Inflammatory macrophage treated with lipopolysaccharide for 4 hours (primary cell): ENCODE data around the gene VPS25.
"Not testable (repeated sequence)": the region's sequence is repeated elsewhere in the genome, so short reads cannot be mapped to it uniquely, and the experiment has no call there.

Experiments used
- DNase-seq: peaks from one replicate; pipeline ENCODE4 v3.0.0-alpha.2; 2020

The VPS25 gene

GRCh38 chr17:42769964-42770363 lies 3.3 kb upstream of the VPS25 start:
- DNase-seq: not testable (repeated sequence)

GRCh38 chr17:42772945-42773289 lies 332 bp upstream of the VPS25 start:
- no peak for DNase-seq

GRCh38 chr17:42774066-42774745 lies 957 bp downstream of the VPS25 start:
- DNase-seq: peak; percentile 46

GRCh38 chr17:42775534-42776098 lies 2.4 kb downstream of the VPS25 start:
- peak; percentile 90 for DNase-seq

GRCh38 chr17:42778570-42778969 lies 5.3 kb downstream of the VPS25 start:
- no peak for DNase-seq

- no peak for DNase-seq
These were observed 6.2 kb downstream of the VPS25 start for GRCh38 chr17:42779304-42779935.

- DNase-seq: no peak
These were observed 6.9 kb downstream of the VPS25 start, which contains the start of gene WNK4 for GRCh38 chr17:42779936-42780850. WNK4 (plus strand) TSS chr17:42780610; CDS start chr17:42780699, 89 bp downstream.

- no peak for DNase-seq
These were observed 7.8 kb downstream of the VPS25 start for GRCh38 chr17:42780851-42781638.

- DNase-seq: no peak
These were observed 8.5 kb downstream of the VPS25 start for GRCh38 chr17:42781639-42782165.

GRCh38 chr17:42782166-42783061 lies 9.2 kb downstream of the VPS25 start:
- DNase-seq: no peak

- DNase-seq: no peak
These were observed 10.0 kb downstream of the VPS25 start for GRCh38 chr17:42783062-42783790.

GRCh38 chr17:42783791-42784138 lies 10.5 kb downstream of the VPS25 start:
- DNase-seq: no peak

GRCh38 chr17:42784409-42784808 lies 11.2 kb downstream of the VPS25 start:
- DNase-seq: peak; percentile 23

GRCh38 chr17:42784811-42785592 lies 11.8 kb downstream of the VPS25 start:
- DNase-seq: no peak

GRCh38 chr17:42787266-42787665 lies 14.0 kb downstream of the VPS25 start:
- no peak for DNase-seq

GRCh38 chr17:42791948-42792347 lies 18.7 kb downstream of the VPS25 start:
- DNase-seq: no peak

- no peak for DNase-seq
These were observed 19.3 kb downstream of the VPS25 start for GRCh38 chr17:42792545-42792944.

- no peak for DNase-seq
These were observed 21.8 kb downstream of the VPS25 start for GRCh38 chr17:42795061-42795460.

GRCh38 chr17:42795465-42795864 lies 22.2 kb downstream of the VPS25 start:
- no peak for DNase-seq
